Measurements from ENCODE around the gene AKAP10.
"Not testable (repeated sequence)": the region's sequence is repeated elsewhere in the genome, so short reads cannot be mapped to it uniquely, and the experiment has no call there.

Gene AKAP10

DNA sequence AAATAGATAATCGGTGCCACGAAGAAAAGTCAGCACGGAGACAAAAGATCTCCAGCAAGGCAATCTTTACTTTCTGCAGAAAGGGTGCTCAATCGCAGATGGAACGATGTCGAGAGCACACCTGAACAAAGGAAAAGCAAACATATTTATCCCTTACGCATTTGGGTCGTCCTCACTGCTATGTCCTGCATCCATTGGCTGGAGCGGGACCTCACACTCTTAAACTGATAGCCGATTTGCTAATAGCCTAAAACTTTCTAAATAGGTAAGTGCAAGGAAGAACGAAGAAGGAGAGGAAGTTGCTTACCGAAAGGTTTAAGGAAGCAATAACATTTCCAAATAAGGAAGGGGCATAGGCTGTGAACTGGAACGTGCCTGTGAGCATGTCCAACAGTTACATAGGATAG is 1.2 kb upstream of the AKAP10 start:
- no peak for DNase-seq

DNA sequence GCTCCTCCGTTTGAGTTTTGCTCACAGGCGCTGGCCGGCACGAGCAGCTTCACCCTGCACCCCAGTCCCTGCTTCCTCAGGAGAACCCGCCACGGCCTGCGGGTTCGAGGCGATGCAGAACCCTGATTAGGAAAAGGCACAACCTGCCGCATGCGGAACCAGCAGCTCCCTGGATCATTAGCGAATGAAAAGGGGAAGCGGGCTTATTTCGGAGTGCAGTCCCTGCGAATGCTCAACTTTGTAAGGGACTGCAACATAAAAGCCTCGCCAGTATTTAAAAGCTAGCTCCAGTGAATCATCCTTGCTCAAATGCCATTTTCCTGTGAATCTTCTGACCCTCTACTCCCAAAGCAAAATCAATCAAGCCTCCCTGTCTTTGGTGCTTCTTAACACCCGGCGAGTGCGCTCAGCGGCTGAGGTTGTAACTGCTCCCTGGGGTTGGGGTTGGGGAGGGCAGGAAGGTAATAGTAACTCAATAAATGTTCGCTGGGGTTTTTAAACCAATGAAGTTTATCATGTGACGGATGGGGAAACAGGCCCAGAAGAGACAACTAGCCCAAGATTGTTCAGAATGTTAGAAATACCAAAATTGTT is 678 bp upstream of the AKAP10 start:
- no peak for DNase-seq

DNA sequence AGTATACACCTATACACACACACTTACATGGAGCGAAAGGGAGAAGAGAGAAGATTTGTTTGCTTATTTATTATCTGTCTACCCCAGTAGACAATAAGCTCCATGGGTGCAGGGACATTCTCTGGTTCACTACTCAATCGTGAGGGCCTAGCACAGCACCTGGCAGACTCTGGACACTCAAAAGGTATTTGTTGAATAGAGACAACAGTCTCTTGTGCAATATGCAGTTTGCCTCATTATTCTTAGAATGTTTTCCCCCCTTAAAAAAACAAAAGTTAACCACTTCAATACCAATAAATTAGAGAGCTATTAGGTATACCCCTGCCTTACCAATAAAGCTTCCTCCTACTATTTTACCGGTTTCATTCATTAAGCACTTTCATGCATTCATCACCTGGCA is 2.0 kb downstream of the AKAP10 start:
- no peak for DNase-seq

DNA sequence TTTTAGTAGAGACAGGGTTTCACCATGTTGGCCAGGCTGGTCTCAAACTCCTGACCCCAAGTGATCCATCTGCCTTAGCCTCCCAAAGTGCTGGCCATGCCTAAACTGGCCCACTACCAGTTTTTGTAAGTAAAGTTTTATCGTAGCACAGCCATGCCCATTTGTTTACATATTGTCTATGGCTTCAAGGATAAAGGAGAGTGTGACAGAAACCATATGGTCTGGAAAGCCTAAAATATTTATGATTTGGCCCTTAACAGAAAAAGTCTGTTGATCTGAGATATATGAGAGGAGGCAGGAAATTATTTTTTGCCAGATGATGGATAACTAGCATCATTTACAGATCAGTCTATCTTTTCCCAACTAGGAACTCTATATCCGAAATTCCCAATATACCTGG is 4.5 kb downstream of the AKAP10 start:
- DNase-seq = no peak

DNA sequence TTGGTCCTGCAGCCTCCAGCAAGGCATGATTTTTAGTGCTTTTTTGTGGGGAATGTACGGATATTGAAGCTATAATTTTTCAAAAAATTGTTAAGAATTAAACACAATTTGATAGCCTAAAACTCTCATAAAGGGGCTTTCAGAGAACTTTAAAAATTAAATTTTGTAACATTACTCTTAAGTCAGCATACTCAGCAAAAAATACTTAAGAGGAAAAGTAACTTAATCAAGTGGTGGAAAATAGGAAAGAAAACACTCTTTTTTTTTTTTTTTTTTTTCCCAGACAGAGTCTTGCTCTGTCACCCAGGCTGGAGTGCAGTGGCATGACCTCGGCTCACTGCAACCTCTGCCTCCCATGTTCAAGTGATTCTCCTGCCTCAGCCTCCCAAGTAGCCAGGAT is 14.7 kb downstream of the AKAP10 start:
- DNase-seq = not testable (repeated sequence)

DNA sequence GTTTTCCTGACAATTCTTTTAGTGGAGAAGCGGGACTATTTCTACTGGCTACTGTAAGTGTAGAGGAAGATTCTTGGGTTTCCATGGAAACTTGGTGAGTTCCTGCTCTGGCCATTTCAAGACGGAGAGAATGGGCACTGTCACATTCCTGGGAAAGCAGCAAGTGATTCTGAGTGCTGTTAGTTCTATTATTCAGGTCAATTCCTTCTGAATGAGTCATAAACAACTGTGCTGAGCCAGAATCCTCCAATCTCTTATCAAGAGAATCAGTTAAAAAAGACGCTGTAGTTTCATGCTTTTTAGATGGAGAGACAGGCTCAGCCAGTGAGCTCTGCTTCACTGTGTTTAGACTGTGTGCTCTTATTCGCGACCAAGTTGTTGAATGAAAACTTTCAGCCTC is 19.6 kb downstream of the AKAP10 start:
- DNase-seq = no peak

DNA sequence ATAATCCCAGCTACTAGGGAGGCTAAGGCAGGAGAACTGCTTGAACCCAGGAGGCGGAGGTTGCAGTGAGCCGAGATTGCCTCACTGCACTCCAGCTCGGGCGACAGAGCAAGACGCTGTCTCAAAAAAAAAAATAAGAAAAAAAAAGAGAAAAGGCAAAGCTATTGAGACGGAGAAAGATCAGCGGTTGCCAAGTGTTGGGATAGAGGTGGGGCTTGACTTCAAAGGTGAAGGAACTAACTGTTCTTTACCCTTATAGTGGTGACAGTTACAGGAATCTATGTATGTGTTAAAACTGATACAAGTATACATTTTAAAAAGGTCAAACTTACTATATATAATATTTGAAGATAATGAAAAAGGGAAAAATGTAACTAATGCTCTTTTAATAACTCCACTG is 22.5 kb downstream of the AKAP10 start:
- DNase-seq = no peak

DNA sequence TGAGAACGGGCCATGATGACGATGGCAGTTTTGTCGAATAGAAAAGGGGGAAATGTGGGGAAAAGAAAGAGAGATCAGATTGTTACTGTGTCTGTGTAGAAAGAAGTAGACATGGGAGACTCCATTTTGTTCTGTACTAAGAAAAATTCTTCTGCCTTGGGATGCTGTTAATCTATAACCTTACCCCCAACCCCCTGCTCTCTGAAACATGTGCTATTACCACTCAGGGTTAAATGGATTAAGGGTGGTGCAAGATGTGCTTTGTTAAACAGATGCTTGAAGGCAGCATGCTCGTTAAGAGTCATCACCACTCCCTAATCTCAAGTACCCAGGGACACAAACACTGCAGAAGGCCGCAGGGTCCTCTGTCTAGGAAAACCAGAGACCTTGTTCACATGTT is 26.2 kb downstream of the AKAP10 start:
- DNase-seq = not testable (repeated sequence)

DNA sequence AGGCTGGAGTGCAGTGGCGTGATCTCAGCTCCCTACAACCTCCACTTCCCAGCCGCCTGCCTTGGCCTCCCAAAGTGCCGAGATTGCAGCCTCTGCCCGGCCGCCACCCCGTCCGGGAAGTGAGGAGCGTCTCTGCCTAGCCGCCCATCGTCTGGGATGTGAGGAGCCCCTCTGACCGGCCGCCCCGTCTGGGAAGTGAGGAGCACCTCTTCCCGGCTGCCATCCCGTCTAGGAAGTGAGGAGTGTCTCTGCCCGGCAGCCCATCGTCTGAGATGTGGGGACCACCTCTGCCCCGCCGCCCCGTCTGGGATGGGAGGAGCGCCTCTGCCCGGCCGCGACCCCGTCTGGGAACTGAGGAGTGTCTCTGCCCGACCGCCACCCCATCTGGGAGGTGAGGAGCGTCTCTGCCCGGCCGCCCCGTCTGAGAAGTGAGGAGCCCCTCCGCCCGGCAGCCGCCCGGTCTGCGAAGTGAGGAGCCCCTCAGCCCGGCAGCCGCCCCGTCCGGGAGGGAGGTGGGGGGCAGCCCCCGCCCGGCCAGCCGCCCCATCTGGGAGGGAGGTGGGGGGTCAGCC is 26.9 kb downstream of the AKAP10 start:
- DNase-seq = not testable (repeated sequence)

DNA sequence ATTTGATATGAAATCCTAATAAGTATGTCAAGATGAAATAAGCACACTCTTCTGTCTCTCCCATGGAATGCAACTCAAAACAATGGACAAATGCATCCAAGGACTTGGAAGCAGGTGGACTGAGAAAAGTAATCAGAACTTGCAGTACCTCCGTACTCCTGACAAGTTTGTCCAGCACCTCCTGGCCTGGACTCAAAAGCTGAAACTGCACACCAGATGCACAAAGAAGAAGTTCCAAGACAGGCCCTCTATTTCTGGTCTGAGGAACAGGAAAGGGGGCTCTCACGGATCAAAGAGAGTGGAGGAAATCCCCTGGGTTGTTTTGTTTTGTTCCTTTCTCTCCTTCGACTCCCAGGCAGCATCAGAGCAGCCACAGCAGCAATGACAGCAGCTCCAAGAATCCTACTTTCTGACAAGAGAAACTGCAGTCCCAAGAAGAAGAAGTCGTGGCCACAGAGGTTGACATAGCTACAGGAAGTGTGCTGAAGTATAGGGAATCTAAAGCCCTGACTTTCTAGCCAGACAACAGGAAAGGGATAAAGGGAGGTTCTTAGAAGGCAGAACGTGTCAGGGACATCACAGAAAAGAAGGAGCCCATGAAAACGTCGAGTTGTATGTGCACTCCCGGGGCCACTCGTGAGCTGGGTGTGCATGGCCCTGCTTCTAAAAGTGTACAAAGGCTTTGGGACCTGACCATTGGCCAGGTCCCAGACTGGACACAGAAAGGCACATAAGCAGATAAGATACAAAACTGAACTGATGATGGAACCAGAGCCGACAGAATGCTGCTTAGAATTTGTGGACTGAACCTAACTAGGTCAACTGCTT is 29.3 kb downstream of the AKAP10 start:
- no peak for DNase-seq

DNA sequence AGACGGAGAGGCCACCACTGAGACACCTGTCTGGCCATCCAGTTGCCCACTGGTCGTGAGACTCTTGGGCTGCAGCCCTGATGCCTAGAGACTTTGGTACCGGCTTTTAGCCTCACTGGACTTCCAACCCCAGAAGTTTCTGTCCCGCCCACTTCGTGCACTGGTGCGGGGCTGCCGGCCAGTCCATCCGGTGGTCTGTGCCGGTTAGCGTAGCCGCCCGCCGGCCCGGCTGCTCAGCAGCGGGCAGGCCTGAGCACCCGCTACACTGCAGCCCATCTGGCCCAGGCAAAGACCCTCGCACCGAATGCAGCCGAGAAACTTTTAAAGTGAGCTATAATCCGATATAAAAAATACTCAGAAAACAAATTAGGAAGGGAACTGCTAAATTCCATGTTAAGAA is 30.7 kb downstream of the AKAP10 start:
- no peak for DNase-seq

DNA sequence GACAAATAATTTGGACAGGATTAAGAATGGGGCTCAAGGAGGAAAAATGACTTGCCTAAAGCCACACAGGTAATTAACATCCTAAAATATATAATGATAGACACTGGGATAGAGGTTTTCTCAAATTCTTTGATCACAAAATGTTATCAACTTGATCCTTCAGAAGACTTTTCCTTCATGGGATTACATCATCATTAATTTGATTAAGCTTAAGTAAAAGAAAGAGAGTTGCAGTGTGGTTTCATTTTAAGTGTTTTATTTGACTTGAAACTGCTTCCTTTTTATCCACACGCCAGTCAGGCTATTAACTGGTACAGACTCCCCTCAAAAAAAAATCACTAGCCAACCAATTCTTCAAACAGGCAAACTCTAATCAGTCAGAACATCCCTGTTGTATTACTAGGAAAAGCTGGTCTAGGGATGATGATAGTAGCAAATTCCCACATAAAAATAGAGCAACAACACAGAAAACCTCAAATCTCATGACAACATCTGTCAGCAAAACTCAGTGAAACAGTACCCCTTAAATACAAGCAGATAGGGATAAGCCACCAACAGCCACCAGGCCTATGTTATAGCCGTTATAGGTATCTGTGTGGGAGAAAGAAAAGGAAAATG is 32.5 kb downstream of the AKAP10 start:
- no peak for DNase-seq

DNA sequence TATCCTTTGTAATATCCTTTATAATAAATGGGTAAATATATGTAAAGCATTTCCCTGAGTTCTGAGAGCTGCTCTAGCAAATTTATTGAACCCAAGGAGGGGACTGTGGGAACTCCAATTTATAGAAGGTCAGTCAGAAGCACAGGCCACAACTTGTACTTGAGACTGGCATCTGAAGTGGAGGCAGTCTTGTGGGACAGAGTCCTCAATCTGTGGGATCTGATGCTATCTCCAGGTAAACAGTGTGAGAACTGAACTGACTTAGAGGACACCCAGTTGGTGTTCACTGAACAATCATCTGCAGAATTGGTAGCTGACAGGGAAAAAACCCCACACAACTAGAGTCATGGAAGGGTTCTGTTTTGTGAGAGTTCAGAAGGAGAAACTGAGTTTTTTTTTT is 34.0 kb downstream of the AKAP10 start:
- no peak for DNase-seq

DNA sequence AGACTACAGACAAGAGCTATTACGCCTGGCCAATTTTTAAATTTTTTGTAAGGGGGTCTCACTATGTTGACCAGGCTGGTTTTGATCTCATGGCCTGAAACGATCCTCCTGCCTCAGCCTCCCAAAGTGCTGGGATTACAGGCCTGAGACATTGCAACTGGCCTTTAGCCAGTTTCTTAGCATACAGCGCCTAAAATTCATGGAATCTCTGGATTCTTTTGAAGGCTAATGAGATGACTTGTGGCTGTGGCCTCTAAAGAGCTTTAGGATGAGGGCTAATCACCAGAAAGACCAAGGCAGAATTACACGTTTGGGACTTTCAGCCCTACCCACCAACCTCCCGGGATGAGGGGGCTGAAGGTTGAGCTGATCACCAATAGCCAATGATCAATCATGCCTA is 34.6 kb downstream of the AKAP10 start:
- no peak for DNase-seq

DNA sequence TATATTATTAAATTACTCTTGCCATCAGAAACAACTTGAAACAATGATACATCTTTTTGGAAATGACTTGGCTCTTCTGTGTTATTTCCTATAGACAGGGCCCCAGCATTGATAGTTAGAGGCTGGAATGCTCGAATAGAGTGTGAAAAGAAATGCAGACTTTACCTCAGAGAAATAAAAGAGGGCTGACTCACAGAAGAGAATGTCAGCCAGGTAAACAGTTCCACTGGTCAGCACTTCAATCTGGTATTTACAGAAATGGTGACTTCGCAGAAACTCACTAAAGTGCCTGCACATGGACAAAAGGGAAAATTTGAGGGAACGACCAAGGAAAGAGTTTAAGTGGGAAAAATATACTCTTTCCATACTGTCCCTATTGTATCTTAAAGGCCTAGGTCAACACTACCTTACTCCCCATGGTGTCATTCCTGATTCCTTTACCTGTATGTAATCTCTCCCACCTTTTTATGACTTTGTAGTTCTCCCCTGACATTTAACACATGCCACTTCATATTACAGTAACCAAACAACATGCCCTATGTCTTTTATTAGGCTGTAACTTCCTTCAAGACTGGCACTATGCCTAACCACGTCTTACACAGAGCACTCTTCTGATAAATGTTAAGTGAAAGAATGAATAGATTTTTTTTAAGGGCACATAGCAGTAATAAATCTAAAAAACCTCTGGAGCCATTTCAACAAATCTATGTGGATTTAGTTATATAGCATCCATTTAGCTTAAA is 36.7 kb downstream of the AKAP10 start:
- no peak for DNase-seq

DNA sequence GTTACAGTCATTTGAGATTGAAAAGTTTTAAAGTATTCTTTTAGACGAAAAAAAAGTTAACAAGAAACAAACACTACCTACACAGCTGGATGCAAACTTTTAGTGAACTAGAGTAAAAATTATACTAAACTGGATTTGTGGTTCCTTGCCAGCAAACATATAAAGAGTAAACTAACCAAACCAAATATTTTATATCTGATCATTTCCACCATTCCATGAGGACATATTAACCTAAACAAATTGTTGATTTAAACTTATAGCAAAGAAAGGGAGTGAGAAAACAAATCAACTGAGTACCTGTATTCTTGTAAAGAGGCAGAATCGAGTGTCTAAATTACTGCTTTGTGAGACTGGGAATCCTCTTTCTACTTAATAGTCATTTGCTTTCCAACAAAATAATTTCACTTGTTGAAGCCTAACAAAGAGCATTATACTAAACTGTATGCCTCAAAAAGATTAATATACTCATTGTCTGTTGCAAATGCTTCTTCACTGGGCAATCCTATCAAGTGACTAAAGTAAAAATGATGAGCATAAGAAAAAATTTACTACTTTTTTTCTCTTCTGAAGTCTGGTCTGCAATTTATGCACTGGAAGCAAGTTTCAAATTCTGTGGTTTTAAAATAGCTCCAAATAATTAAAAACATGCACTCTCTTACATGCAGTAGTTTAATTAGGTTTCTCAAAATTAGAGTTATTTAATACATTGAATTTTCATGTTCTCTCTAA is 37.5 kb downstream of the AKAP10 start:
- DNase-seq = no peak

DNA sequence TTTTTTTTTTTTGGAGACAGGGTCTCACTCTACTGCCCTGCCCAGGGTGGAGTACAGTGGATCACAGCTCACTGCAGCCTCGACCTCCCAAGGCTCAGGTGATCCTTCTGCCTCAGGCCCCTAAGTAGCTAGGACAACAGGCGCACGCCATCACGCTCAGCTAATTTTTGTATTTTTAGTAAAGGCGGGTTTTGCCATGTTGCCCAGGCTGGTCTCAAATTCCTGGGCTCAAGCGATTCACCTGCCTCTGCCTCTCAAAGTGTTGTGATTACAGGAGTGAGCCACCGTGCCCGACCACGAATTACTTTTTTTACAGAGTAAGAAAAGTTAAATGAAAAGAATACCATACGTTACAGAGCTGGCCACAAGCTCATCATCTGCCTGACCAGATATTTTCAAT is 38.9 kb downstream of the AKAP10 start:
- DNase-seq = no peak

DNA sequence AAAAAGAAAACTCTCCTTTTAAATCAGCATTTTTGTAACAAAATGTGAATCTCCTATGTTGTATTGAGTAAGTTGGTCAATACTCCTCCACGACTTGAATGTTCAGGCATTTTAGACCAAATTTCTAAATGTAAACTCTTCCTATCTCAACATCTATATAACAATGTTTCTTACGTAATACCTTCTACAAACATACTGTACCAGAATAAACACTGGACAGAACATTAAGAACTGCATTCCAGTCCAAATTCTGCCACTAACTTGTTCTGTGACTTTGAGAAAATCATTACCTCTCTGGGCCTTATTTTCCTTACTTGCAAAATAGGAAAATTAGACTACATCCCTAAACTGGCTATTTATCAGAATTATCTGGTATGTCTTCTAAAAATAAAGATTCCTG is 40.1 kb downstream of the AKAP10 start:
- DNase-seq = no peak

DNA sequence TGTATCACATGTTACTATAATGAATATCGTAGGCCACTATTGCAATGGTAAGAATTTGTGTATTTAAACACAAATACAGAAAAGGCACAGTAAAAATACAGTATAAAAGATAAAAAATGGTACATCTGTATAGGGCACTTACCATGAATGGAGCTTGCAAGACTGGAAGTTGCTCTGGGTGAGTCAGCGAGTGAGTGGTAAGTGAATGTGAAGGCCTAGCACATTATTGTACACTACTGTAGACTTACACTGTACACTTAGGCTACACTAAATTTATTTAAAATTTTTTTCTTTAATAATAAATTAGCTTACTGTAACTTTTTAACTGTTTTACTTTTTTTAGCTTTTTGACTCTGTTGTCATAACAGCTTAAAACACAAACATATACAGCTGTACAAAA is 42.5 kb downstream of the AKAP10 start:
- no peak for DNase-seq

DNA sequence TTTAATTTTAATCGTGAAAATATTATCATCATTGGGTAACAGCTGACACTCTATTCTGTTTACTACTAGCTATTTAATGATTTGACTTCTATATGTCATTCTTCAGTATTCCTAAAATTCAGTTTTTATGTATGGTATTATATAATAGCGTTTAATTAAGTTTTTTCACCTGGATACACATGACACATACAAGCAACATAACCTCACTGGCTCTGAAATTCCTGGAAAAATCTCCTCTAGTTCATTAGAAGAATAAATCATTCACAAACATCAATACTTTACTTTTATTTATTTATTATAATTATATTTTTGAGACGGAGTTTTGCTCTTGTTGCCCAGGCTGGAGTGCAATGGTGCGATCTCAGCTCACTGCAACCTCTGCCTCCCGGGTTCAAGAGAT is 44.0 kb downstream of the AKAP10 start:
- DNase-seq = no peak

DNA sequence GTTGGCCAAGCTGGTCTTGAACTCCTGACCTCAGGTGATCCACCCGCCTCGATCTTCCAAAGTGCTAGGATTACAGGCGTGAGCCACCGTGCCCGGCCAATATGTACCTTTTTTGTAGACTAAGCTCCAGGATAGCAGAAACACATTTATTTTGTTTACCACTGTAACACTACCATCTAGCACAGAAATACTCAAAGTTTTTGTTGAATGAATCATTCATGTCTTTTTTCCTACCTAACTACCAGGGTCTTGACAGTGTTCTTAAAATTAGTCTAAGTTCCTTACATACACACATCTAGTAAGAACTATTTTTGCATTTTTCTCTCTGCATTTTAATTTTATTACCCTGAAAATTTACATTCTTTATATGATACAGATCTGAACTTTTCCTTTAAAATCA is 44.4 kb downstream of the AKAP10 start:
- DNase-seq = no peak

DNA sequence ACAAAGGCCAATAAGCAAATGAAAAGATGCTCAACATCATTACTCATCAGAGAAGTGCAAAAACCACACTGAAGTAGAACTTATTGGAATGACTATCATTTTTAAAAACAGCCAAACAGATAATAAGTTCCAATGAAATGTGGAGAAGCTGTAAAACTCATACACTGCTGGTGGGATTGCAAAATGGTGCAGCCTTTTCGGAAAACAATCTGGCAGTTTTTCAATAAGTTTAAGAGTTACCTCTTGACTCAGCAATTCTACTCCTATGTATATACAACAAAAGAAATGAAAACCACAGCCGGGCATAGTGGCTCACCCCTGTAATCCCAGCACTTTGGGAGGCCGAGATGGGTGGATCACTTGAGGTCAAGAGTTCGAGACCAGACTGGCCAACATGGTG is 49.3 kb downstream of the AKAP10 start:
- DNase-seq = no peak

Measured in NCI-H1694 (cell line).